ENCODE data around the gene PHKG2. TPM values are rescaled to one million over a fixed set of nuclear protein-coding genes. Genes with fewer than 3 reads are reported as not detected.

PHKG2 gene
- total RNA-seq, 4 donors from 2014 or later, result 22.4 to 25.8 (median 23.5) TPM

DNA sequence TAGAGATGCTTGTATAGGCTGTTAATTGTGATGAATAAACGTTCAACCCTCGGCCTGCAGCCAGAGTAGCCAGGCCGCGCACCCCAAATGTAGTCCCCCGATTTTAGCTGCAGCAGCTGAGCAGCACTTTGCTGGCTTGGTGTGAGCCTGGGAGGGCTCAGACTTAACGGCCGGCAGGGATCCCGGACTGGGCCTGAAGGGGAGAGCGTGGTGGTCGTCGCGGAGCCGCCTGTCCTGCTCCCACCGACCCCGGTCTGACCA is 26.8 kb downstream of the PHKG2 start:
- Histone ChIP-seq H3K4me1 (peaks cover 21 to 50% (median 36%) of the 10 kb centered on the region in 4 donors), H3K36me3 (peaks cover 30 to 50% (median 46%) of the 10 kb centered on the region in 4 donors), H3K27ac (replicated peaks in 1 of 4) (peak overlapping the region; percentile 82 to 95 (median 89)), H3K27me3 (no peaks in the 10 kb centered on the region), H3K9me3 (no peaks in the 10 kb centered on the region), H3K4me3 (peak overlapping the region; percentile 70 to 82 (median 73))
- no peak for TF ChIP-seq POLR2A (IDR thresholded peaks at IDR 0.05; ENCODE audit: low read depth)
- TF ChIP-seq, protein P1, sequence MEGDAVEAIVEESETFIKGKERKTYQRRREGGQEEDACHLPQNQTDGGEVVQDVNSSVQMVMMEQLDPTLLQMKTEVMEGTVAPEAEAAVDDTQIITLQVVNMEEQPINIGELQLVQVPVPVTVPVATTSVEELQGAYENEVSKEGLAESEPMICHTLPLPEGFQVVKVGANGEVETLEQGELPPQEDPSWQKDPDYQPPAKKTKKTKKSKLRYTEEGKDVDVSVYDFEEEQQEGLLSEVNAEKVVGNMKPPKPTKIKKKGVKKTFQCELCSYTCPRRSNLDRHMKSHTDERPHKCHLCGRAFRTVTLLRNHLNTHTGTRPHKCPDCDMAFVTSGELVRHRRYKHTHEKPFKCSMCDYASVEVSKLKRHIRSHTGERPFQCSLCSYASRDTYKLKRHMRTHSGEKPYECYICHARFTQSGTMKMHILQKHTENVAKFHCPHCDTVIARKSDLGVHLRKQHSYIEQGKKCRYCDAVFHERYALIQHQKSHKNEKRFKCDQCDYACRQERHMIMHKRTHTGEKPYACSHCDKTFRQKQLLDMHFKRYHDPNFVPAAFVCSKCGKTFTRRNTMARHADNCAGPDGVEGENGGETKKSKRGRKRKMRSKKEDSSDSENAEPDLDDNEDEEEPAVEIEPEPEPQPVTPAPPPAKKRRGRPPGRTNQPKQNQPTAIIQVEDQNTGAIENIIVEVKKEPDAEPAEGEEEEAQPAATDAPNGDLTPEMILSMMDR (IDR thresholded peaks at IDR 0.05), result no peak
- TF ChIP-seq EP300 (IDR thresholded peaks at IDR 0.05), result no peak
- no peak for TF ChIP-seq POLR2AphosphoS5 (IDR thresholded peaks at IDR 0.05)
- 0% methylated on average over 8 of the region's 15 CpGs for whole genome bisulfite sequencing
- intact Hi-C loops (cut with DNase I), result no loop called here
- DNase-seq (ENCODE audit: extremely low spot score), result no peak

GRCh38 chr16:30775392-30776188 is 27.4 kb downstream of the PHKG2 start:
- no peak for DNase-seq (ENCODE audit: extremely low spot score)
- Histone ChIP-seq H3K9me3 (no peaks in the 10 kb centered on the region), H3K36me3 (peaks cover 26 to 47% (median 42%) of the 10 kb centered on the region in 4 donors), H3K4me1 (peaks cover 21 to 50% (median 36%) of the 10 kb centered on the region in 4 donors), H3K27me3 (no peaks in the 10 kb centered on the region), H3K4me3 (peak overlapping the region; percentile 70 to 82 (median 73)), H3K27ac (replicated peaks in 1 of 4) (peak overlapping the region; percentile 82 to 95 (median 89))
- intact Hi-C loops (cut with DNase I), result no loop called here
- TF ChIP-seq, protein P1 (IDR thresholded peaks at IDR 0.05), result no peak
- TF ChIP-seq POLR2AphosphoS5 (IDR thresholded peaks at IDR 0.05), result peak; percentile 69 to 82
- TF ChIP-seq POLR2A (IDR thresholded peaks at IDR 0.05; ENCODE audit: low read depth), result peak; percentile 28
- no peak for TF ChIP-seq EP300 (IDR thresholded peaks at IDR 0.05)
- WGBS, result 0% methylated on average over 4 of the region's 81 CpGs

GRCh38 chr16:30777591-30778297 is 29.5 kb downstream of the PHKG2 start:
- H3K9me3 ChIP-seq, result no peaks in the 10 kb centered on the region
- 76% methylated on average over 3 of the region's 7 CpGs for WGBS
- H3K36me3 ChIP-seq, result peaks cover 14 to 47% (median 39%) of the 10 kb centered on the region in 4 donors
- peaks cover 21 to 50% (median 36%) of the 10 kb centered on the region in 4 donors for H3K4me1 ChIP-seq
- intact Hi-C loops (cut with DNase I), result no loop called here
- H3K27me3 ChIP-seq, result no peaks in the 10 kb centered on the region
- no peak overlapping the region for H3K4me3 ChIP-seq
- peak overlapping the region in 3 of 4 donors; percentile 14 to 95 (median 36) for H3K27ac ChIP-seq (replicated peaks in 1 of 4)
- no peak for DNase-seq (ENCODE audit: extremely low spot score)
- TF ChIP-seq EP300 (IDR thresholded peaks at IDR 0.05) (no peak), POLR2A (IDR thresholded peaks at IDR 0.05; ENCODE audit: low read depth) (no peak), POLR2AphosphoS5 (IDR thresholded peaks at IDR 0.05) (no peak)
- TF ChIP-seq, protein P1 (IDR thresholded peaks at IDR 0.05), result no peak

- peaks cover 21 to 47% (median 36%) of the 10 kb centered on the region in 4 donors for H3K4me1 ChIP-seq
- no peaks in the 10 kb centered on the region for H3K9me3 ChIP-seq
- H3K36me3 ChIP-seq, result peaks cover 14 to 47% (median 39%) of the 10 kb centered on the region in 4 donors
- 75% methylated on average over 14 of the region's 14 CpGs for WGBS
- TF ChIP-seq, protein P1 (IDR thresholded peaks at IDR 0.05), result no peak
- TF ChIP-seq POLR2A (IDR thresholded peaks at IDR 0.05; ENCODE audit: low read depth) (no peak), POLR2AphosphoS5 (IDR thresholded peaks at IDR 0.05) (peak in 1 of 2 donors; percentile 10)
- DNase-seq (ENCODE audit: extremely low spot score), result no peak
- H3K27me3 ChIP-seq, result no peaks in the 10 kb centered on the region
- peak overlapping the region in 3 of 4 donors; percentile 3 to 95 (median 13) for H3K27ac ChIP-seq (replicated peaks in 1 of 4)
- no peak overlapping the region for H3K4me3 ChIP-seq
- intact Hi-C loops (cut with DNase I), result no loop called here
These were observed 30.5 kb downstream of the PHKG2 start for GRCh38 chr16:30778549-30779244.

Measured in esophagus muscularis mucosa (tissue), 4 donors.